GM21723 (cell line): ENCODE measurements around the gene SLC66A2.

Experiments
- ATAC-seq: cut with Tn5 transposase; IDR thresholded peaks from one replicate; pipeline ENCODE4 v1.9.1; 2021; ENCODE audit warnings: mild to moderate bottlenecking, moderate library complexity; ENCODE audit not compliant: unreplicated experiment

Gene SLC66A2

GRCh38 chr18:79921984-79922965, 29.2 kb downstream of the SLC66A2 start:
- no peak for ATAC-seq

GRCh38 chr18:79919089-79919488, 32.4 kb downstream of the SLC66A2 start:
- no peak for ATAC-seq

- no peak for ATAC-seq
These were observed 32.8 kb downstream of the SLC66A2 start for GRCh38 chr18:79918615-79919011.

- no peak for ATAC-seq
These were observed 33.4 kb downstream of the SLC66A2 start for GRCh38 chr18:79917853-79918614.

GRCh38 chr18:79917169-79917852, 34.1 kb downstream of the SLC66A2 start:
- ATAC-seq = no peak

GRCh38 chr18:79916546-79917168, 34.8 kb downstream of the SLC66A2 start:
- no peak for ATAC-seq

GRCh38 chr18:79916128-79916494, 35.3 kb downstream of the SLC66A2 start:
- ATAC-seq = no peak

- no peak for ATAC-seq
These were observed 36.0 kb downstream of the SLC66A2 start for GRCh38 chr18:79915161-79916127.

- ATAC-seq = no peak
These were observed 36.8 kb downstream of the SLC66A2 start for GRCh38 chr18:79914614-79915160.

GRCh38 chr18:79912994-79913831, 38.2 kb downstream of the SLC66A2 start:
- no peak for ATAC-seq

- no peak for ATAC-seq
These were observed 39.0 kb downstream of the SLC66A2 start for GRCh38 chr18:79912409-79912991.

GRCh38 chr18:79911344-79912270, 39.8 kb downstream of the SLC66A2 start:
- ATAC-seq = no peak

GRCh38 chr18:79910563-79911343, 40.7 kb downstream of the SLC66A2 start:
- ATAC-seq = no peak

GRCh38 chr18:79906706-79907105, 44.7 kb downstream of the SLC66A2 start:
- no peak for ATAC-seq

GRCh38 chr18:79905993-79906392, 45.5 kb downstream of the SLC66A2 start:
- ATAC-seq = no peak

- no peak for ATAC-seq
These were observed 46.0 kb downstream of the SLC66A2 start for GRCh38 chr18:79905389-79905911.
